ENCODE data around the gene SEMA6C.
"Not testable (repeated sequence)": the region's sequence is repeated elsewhere in the genome, so short reads cannot be mapped to it uniquely, and the experiment has no call there.

Gene SEMA6C

DNA sequence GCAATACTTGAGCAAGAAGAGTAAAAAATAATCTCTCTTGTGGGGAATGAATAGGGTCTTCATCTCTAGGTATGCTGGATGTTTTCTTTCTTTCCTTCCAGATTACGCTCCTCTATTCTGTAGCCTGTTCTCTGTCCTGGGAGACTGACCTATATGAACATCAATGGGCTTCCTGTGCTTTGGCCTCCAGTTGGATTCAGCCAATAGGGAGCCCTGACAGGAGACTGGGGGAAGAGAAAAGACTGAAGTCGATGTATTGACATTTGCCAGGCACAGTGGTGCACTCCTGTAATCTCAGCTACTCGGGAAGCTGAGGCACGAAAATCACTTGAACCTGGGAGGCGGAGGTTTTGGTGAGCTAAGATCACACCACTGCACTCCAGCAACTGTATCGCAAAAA is 17.6 kb downstream of the SEMA6C start:
- DNase-seq (ENCODE audit: low read depth), result no peak

DNA sequence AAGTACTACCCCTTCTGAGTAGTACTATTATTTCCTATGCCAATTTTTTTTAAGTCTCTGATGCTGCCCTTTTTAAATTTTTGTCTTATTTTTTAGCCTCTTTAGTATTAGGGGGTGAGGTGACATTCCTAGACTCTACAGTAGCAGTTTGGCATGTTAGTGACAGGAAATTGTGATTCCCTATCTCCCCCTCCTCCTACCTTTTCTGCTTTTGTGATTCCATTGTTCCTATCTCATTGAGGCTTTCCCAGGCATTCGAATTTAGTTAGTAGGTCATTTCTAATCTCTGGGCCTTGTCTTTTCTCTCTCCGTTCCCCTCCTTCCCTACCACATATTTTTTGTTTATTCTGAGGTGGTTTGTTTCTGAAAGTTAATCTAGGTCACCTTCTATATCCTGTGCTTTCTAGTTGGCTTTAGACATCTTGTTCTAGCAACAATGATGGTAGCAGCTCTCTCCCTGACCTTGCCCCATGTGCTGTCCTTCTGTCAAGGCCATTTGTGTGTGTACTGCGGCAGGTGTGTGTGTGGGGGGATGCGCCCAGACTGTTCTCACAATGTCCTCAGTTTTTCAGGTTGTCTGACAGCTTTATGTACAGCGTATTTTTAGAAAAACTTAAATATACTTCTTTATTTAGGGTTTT is 21.5 kb downstream of the SEMA6C start:
- DNase-seq (ENCODE audit: low read depth), result no peak

DNA sequence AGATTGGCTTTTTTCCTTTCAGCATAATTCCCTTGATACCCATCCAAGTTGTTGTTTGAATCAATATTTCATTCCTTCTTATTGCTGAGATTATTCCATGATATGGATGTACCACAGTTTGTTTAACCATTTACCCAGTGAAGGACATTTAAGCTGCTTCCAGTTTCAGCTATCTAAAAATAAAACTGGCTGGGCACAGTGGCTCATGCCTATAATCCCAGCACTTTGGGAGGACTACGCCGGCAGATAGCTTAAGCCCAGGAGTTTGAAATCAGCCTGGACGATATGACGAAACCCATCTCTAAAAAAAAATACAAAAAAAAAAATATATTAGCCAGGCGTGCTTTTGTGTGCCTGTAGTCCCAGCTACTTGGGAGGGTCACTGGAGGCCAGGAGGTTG is 32.6 kb downstream of the SEMA6C start:
- no peak for DNase-seq (ENCODE audit: low read depth)

DNA sequence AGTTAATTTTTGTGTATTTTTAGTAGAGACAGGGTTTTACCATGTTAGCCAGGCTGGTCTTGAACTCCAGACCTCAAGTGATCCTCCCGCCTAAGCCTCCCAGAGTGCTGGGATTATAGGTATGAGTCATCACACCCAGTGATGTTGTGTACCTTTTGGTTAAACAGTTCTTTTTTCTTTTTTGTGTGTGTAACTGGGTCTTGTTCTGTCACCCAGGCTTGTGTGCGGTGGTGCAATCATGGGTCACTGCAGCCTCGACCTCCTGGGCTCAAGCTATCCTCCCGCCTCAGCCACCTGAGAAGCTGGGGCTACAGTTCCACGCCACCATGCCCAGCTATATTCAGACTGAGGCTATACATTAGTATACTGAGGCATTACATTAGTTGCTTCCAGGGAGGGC is 38.1 kb downstream of the SEMA6C start:
- DNase-seq (ENCODE audit: low read depth), result no peak

DNA sequence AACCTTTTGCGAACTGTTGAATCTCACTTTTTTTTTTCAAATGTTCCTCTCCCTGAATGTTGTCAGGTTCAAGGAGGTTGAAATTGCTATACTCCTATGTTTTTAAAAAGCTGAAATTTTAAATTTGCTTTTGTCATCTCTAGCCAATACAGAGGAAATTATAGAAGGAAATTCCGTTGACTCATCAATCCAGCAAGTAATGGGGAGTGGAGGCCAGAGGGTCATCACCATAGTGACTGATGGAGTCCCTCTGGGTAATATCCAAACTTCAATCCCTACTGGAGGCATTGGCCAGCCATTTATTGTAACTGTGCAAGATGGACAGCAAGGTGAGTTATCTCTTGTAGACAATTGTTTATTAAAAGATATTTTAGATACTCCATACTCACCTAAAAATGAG is 39.5 kb downstream of the SEMA6C start:
- no peak for DNase-seq (ENCODE audit: low read depth)

DNA sequence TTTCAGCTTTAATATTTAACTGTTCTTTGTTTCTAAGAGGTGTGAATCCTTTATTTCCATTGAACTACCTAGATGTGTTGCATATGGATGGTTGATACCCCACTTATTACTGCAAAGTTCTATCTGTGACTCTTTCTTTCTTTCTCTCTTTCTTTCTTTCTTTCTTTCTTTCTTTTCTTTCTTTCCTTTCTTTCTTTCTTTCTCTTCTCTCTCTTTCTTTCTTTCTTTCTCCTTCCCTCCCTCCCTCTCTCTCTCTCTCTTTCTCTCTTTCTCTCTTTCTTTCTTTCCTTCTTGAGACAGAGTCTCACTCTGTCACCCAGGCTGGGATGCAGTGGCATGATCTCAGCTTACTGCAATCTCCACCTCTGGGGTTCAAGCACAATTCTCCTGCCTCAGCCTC is 41.8 kb downstream of the SEMA6C start:
- DNase-seq (ENCODE audit: low read depth), result no peak

DNA sequence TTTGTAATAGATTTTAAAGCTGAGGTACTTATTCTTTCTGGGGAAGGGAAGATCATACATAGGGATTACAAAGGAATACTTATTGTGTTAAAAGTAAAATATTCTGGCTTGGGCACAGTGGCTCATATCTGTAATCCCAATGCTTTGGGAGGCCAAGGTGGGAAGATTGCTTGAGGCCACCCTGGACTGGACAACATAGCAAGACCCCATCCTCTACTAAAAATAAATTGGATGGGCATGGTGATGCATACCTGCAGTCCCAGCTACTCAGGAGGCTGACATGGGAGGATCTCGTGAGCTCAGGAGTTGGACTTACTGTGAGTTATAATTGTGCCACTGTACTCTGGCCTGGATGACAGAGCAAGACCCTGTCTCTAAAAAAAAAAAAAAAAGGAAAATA is 48.3 kb downstream of the SEMA6C start:
- DNase-seq (ENCODE audit: low read depth), result no peak

DNA sequence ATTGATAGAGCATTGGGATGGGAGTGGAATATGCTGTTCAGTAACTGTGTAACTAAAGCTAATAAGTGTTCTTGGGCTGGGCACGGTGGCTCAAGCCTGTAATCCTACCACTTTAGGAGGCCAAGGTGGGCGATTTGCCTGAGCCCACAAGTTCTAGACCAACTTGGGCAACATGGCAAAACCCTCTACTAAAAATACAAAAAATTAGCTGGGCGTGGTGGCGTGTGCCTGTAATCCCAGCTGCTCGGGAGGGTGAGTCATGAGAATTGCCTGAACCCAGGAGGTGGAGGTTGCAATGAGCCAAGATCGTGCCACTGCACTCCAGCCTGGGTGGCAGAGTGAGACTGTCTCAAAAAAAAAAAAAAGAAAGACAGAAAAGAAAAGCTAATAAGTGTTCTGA is 49.0 kb downstream of the SEMA6C start:
- DNase-seq (ENCODE audit: low read depth), result not testable (repeated sequence)

DNA sequence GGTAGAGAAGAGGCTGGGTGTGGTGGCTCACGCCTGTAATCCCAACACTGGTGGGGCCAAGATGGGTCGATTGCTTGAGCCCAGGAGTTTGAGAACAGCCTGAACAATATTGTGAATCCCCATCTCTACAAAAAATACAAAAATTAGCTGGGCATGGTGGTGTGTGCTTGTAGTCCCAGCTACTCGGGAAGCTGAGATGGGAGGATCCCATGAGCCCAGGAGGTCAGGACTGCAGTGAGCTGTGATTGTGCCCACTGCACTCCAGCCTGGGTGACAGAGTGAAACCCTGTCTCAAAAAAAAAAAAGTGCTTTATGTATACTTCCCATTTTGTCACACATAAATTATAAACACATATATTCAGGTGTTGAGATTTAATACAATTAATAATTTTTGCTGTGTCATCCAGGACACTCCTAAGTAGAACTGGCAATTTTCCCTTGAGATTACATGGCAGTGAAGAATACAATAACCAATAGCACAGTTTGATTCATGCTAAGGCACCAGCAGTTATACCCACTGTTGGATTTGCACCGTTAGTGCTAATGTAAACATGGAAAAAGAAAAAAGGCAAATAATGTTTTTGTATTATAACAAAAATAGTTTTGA is 60.4 kb downstream of the SEMA6C start:
- DNase-seq (ENCODE audit: low read depth), result no peak

All from activated T-helper 1 cell treated with Interleukin-2 at 50 U/mL for 16 hours (primary cell).